ENCODE measurements around the gene PIP5K1C.

Gene PIP5K1C

DNA sequence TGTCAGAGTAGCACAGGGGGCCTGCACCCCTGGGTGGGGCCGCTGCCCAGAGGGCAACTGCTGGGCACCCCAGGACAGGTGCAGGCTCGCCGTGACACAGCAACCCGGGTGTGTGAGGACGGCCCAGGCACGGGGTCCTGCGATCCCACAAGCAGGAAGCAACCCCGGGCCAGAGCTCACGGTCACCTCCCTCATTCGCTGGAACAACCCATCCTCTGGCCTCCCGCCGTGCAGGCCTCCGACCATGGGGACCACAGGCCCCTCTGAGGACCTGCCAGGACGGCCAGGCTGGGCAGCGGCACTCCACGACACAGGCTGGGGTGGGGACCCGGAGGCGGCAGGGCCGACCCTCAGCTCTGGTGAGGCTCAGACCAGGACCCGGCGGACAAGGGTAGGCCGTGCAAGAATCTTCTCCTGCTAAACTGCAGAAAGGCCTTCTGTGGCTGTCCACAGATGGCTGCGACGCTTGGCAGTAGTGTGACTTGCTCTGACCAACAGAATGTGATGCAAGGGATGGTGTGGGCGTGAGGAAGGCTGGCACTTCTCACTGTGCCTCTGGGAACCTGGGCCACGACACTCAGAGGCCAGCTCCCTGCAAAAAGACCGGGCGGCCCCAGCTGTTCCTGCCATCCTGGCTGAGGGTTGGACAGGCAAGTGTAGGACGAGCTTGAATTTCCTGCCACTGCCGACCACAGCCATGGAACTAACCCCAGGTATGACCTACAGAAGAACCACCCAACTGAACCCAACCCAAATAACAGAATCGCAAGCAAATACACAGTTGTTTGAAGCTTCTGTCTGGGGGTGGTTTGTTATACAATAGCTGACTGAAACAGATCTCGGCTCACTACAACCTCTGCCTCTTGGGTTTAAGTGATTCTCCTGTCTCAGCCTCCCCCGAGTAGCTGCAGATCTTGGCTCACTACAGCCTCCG is 26.5 kb downstream of the PIP5K1C start:
- H3K4me3 ChIP-seq (ENCODE audit: low read depth, low read length), result no peak overlapping the region
- TF ChIP-seq, protein P1, sequence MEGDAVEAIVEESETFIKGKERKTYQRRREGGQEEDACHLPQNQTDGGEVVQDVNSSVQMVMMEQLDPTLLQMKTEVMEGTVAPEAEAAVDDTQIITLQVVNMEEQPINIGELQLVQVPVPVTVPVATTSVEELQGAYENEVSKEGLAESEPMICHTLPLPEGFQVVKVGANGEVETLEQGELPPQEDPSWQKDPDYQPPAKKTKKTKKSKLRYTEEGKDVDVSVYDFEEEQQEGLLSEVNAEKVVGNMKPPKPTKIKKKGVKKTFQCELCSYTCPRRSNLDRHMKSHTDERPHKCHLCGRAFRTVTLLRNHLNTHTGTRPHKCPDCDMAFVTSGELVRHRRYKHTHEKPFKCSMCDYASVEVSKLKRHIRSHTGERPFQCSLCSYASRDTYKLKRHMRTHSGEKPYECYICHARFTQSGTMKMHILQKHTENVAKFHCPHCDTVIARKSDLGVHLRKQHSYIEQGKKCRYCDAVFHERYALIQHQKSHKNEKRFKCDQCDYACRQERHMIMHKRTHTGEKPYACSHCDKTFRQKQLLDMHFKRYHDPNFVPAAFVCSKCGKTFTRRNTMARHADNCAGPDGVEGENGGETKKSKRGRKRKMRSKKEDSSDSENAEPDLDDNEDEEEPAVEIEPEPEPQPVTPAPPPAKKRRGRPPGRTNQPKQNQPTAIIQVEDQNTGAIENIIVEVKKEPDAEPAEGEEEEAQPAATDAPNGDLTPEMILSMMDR (IDR thresholded peaks at IDR 0.05; ENCODE audit: borderline replicate concordance, insufficient read depth, low read depth, low read length), result no peak

GRCh38 chr19:3672993-3673392 is 27.3 kb downstream of the PIP5K1C start:
- TF ChIP-seq, protein P1 (IDR thresholded peaks at IDR 0.05; ENCODE audit: borderline replicate concordance, insufficient read depth, low read depth, low read length), result 0 out of 2 replicates have a peak, but pooled peaks have one; percentile 3
- no peak overlapping the region for H3K4me3 ChIP-seq (ENCODE audit: low read depth, low read length)

GRCh38 chr19:3672575-3672948 is 27.7 kb downstream of the PIP5K1C start:
- no peak overlapping the region for H3K4me3 ChIP-seq (ENCODE audit: low read depth, low read length)
- TF ChIP-seq, protein P1 (IDR thresholded peaks at IDR 0.05; ENCODE audit: borderline replicate concordance, insufficient read depth, low read depth, low read length), result no peak

DNA sequence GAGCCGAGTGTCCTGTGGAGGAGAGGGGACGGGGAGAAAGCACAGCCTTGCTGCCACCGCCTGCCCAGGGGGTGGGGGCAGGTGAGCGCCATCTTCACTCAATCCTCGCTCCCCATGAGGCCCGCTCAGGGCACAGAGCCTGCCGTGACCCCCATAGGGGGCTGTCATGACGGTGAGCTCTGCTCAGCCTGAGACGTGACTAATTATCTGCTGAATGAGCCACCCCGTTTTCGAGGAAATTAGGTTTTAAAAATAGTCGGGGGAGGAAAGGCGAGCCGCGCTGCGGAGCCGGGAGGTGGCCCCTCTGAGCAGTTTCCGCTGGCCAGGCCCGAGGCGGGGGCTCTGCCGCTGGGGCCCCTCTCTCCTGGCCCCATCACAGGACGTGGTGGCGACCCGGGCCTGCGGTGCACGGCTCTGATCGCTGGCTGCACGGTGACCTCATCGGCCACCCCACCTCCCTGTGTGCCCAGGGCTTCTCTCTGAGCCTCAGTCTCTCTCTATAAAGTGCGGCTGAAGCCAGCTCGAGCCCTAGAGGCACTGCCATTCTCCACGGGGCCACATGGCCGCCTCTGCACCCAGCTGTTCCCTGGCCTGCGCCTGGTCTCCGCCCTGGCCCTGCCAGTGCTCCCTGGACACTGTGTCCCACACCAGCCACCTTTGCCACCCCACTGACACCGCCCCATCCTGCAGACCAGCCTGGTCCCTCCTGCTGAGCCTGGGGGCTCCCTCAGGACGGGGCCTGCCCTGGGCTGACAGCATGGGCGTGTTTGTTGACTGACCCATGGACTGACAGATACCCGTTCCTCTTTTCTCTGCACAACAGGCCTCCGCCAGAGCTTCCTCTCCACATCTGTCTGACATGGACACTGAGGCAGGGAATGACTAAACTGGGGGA is 28.3 kb downstream of the PIP5K1C start:
- peak overlapping the region; percentile 44 for H3K4me3 ChIP-seq (ENCODE audit: low read depth, low read length)
- TF ChIP-seq, protein P1 (IDR thresholded peaks at IDR 0.05; ENCODE audit: borderline replicate concordance, insufficient read depth, low read depth, low read length), result 0 out of 2 replicates have a peak, but pooled peaks have one; percentile 9

DNA sequence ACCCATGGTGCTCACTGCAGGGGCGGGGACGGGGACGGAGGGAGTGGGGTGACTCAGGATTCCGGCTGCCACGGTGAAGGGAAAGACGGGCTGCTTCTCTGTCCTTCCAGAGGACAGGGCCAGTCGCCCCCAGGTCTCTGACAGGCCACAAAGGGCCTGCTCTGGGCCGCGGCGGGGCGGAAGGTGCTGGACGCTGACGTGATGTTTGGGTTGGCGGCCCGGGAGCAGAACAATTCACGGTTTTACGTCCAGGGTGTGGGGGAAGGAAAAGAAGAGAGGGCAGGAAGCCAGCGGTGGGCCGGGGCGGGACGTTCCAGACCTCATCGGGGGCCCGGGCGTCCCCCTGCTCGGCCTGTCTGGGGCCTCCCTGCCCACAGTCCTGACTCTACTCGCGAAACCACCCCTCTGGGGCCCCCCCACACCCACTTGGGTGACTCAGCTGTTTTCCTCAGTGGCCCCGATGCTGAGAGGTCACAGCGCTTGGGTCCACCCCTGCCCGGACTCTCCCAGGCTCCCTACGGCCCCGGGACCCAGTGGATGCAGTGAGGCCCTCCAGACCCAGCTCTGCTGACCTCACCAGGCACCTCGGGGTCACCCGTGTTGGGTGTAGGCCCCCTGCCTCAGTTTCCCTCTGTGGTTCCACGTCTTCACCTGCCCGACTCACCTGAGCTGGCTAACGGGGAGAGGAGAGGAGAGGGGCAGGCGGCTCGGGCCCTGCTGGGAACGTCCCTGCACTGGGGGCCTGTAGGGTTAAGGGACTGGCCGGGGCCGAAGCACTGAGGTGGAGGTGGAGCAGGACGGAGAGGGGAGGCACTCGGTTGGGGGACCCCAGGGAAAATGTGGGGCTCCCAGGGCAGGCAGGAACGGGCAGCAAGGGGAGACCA is 29.2 kb downstream of the PIP5K1C start:
- TF ChIP-seq, protein P1 (IDR thresholded peaks at IDR 0.05; ENCODE audit: borderline replicate concordance, insufficient read depth, low read depth, low read length), result no peak
- peak overlapping the region; percentile 44 for H3K4me3 ChIP-seq (ENCODE audit: low read depth, low read length)

Measured in GM12875 (cell line).